GM12878 (cell line): ENCODE data around the gene MCF2L2.

Source experiments
- CTCF ChIP-seq, 3 experiments: IDR thresholded peaks in 2 of 3; conservative IDR thresholded peaks in 1 of 3; 2 replicates each; pipeline ENCODE4 v1.5.1; 2011; ENCODE audit warnings: low read depth in 3 of 3, low read length in 3 of 3, mild to moderate bottlenecking in 3 of 3, control low read depth in 2 of 3, moderate library complexity in 2 of 3, inconsistent platforms in 1 of 3, mixed read lengths in 1 of 3; ENCODE audit not compliant: control insufficient read depth in 2 of 3, insufficient read depth in 1 of 3; ENCODE audit errors: extremely low read depth in 1 of 3
- E4F1 ChIP-seq: fragments of 450-650 bp; IDR thresholded peaks from 2 replicates; pipeline ENCODE4 v1.6.1; 2018; ENCODE audit warnings: borderline replicate concordance, mild to moderate bottlenecking; ENCODE audit not compliant: partially characterized antibody
- JUND ChIP-seq: IDR thresholded peaks from 2 replicates; pipeline ENCODE4 v1.6.1; 2012; ENCODE audit warnings: low read depth, mild to moderate bottlenecking, low read length, improper control_type of control experiment, moderate library complexity
- NFXL1 ChIP-seq: fragments of 450-650 bp; IDR thresholded peaks from 2 replicates; pipeline ENCODE4 v1.6.1; 2017; ENCODE audit warnings: antibody characterized with exemption, mild to moderate bottlenecking, borderline replicate concordance
- POLR2A ChIP-seq: IDR thresholded peaks from 2 replicates; pipeline ENCODE4 v1.6.1; 2011; ENCODE audit warnings: low read depth, mild to moderate bottlenecking, low read length
- POLR2AphosphoS5 ChIP-seq: IDR thresholded peaks from 2 replicates; pipeline ENCODE4 v1.6.1; 2011; ENCODE audit warnings: mild to moderate bottlenecking, low read length, inconsistent platforms
- RFX5 ChIP-seq: IDR thresholded peaks from 2 replicates; pipeline ENCODE4 v1.6.1; 2011; ENCODE audit warnings: low read depth, low read length, improper control_type of control experiment
- TARDBP ChIP-seq: IDR thresholded peaks from 2 replicates; pipeline ENCODE4 v1.6.1; 2016; ENCODE audit warnings: borderline replicate concordance

- TF ChIP-seq CTCF (IDR thresholded peaks at IDR 0.05 in 2 of 3, conservative IDR thresholded peaks at IDR 0.05 in 1 of 3; ENCODE audit: control insufficient read depth in 2 of 3, extremely low read depth in 1 of 3, insufficient read depth in 1 of 3, low read depth in 3 of 3, low read length in 3 of 3) (no peak), TARDBP (no peak), POLR2AphosphoS5 (no peak), POLR2A (no peak), JUND (no peak), E4F1 (no peak), RFX5 (no peak), NFXL1 (no peak)
Measured at GRCh38 chr3:183317886-183318865, 110.2 kb downstream of the MCF2L2 start.
